Measurements from ENCODE around the gene NOD1.

DNA sequence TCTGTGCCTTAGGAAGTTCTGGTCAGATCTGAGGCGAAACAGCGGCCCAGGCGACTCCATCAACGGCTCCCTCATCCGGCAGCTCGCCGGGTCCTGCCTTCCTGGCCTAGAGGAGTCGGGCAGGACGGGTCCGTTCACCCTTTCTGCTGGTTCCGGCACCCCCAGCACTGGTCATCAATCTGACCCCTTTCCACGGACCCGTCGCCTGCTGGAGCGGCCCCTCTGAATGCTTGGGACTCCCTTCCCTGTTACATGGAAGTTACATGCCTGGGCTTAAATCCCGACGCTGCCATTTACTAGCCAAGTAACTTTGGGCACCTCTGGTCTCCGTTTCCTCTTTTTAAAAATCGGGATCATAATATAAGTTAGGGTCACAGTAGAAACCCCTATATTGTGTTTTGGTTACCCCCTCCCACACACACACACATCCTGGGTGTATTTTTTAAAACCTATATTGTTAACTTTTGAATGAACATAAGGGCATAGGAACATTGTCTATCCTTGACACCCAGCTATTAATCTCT, 26.7 kb upstream of the NOD1 start:
- TF ChIP-seq, protein P1, sequence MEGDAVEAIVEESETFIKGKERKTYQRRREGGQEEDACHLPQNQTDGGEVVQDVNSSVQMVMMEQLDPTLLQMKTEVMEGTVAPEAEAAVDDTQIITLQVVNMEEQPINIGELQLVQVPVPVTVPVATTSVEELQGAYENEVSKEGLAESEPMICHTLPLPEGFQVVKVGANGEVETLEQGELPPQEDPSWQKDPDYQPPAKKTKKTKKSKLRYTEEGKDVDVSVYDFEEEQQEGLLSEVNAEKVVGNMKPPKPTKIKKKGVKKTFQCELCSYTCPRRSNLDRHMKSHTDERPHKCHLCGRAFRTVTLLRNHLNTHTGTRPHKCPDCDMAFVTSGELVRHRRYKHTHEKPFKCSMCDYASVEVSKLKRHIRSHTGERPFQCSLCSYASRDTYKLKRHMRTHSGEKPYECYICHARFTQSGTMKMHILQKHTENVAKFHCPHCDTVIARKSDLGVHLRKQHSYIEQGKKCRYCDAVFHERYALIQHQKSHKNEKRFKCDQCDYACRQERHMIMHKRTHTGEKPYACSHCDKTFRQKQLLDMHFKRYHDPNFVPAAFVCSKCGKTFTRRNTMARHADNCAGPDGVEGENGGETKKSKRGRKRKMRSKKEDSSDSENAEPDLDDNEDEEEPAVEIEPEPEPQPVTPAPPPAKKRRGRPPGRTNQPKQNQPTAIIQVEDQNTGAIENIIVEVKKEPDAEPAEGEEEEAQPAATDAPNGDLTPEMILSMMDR (IDR thresholded peaks at IDR 0.05): no peak
- TF ChIP-seq POLR2A (IDR thresholded peaks at IDR 0.05): no peak
